ENCODE data around the gene LRCH4.

GRCh38 chr7:100603726-100604027 lies 17.7 kb upstream of the LRCH4 start:
- no peak for TF ChIP-seq CTCF (conservative IDR thresholded peaks at IDR 0.05; ENCODE audit: low read length)
- TF ChIP-seq EZH2phosphoT487 (IDR thresholded peaks at IDR 0.05; ENCODE audit: borderline replicate concordance), result no peak

Measured in Loucy (cell line).